Epithelial cell of proximal tubule (primary cell): ENCODE results near the gene SMC1B. TPM values are rescaled to one million over a fixed set of nuclear protein-coding genes. Genes with fewer than 3 reads are reported as not detected.
A peak's percentile ranks its signal among the peaks of the same experiment; 100 is the strongest.

ENCODE experiments used
- DNase-seq: peaks from one replicate; pipeline ENCODE4 v3.0.0-alpha.2; 2011; ENCODE audit warnings: low read depth
- H3K4me3 ChIP-seq: 2 replicates; pipeline ENCODE4 v1.5.1; 2011; ENCODE audit warnings: low read depth, mild to moderate bottlenecking, low read length
- total RNA-seq: library from RNA; depleted of rRNA; stranded (reverse); fragments of >200 nt; gene quantifications from 2 replicates; pipeline ENCODE4 v1.2.3, GENCODE V29; 2015
- TF ChIP-seq, protein P1 (sequence below): conservative IDR thresholded peaks from 2 replicates; pipeline ENCODE4 v1.5.1; 2012; ENCODE audit warnings: low read depth, mild to moderate bottlenecking, low read length

SMC1B gene
- total RNA-seq, 1 donor from 2014 or later, result 0.63 TPM

GRCh38 chr22:45344334-45344733 lies 69.1 kb downstream of the SMC1B start:
- no peak overlapping the region for H3K4me3 ChIP-seq
- TF ChIP-seq, protein P1, sequence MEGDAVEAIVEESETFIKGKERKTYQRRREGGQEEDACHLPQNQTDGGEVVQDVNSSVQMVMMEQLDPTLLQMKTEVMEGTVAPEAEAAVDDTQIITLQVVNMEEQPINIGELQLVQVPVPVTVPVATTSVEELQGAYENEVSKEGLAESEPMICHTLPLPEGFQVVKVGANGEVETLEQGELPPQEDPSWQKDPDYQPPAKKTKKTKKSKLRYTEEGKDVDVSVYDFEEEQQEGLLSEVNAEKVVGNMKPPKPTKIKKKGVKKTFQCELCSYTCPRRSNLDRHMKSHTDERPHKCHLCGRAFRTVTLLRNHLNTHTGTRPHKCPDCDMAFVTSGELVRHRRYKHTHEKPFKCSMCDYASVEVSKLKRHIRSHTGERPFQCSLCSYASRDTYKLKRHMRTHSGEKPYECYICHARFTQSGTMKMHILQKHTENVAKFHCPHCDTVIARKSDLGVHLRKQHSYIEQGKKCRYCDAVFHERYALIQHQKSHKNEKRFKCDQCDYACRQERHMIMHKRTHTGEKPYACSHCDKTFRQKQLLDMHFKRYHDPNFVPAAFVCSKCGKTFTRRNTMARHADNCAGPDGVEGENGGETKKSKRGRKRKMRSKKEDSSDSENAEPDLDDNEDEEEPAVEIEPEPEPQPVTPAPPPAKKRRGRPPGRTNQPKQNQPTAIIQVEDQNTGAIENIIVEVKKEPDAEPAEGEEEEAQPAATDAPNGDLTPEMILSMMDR, result peak; percentile 33
- no peak for DNase-seq

DNA sequence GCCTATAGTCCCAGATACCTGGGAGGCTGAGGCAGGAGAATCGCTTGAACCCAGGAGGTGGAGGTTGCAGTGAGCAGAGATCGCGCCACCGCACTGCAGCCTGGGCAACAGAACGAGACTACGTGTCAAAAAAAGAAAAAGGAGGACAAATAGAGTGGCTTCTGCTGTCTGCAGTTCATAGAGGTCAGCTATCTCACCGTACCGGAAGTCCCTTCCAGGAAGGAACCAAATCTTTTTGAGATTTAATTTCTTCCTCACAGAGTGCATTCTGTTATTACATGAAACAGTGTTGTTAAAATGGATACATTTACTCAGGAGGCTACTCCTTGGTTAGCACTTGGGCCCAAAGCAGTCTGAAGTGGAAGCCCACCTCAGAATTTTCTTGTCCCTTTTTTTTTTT lies 70.3 kb downstream of the SMC1B start:
- DNase-seq, result no peak
- TF ChIP-seq, protein P1, result no peak
- H3K4me3 ChIP-seq, result no peak overlapping the region

DNA sequence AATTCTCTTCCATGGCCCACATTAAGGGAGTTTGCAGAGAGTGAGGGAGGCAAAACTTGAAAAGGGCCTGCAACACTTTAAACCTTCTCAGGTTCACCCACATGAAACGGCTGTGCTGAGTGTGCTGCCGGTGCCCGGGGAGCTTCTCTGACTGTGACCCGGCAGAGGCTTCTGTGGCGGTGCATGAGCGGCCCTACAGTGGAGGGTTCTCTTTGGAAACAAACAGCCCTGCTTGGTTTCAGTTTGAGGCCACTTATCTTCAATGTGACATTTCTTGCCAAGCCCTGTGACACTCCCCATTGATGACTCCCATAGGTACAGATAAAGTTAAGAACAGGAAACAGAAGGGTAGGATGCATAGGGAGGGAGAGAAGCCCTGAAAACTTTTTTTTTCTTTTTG lies 71.9 kb downstream of the SMC1B start:
- DNase-seq, result no peak
- no peak overlapping the region for H3K4me3 ChIP-seq
- TF ChIP-seq, protein P1, result no peak

- no peak for DNase-seq
- H3K4me3 ChIP-seq, result no peak overlapping the region
- TF ChIP-seq, protein P1, result no peak
These were observed 73.1 kb downstream of the SMC1B start for GRCh38 chr22:45340323-45340722.

GRCh38 chr22:45338795-45339194 lies 74.6 kb downstream of the SMC1B start:
- no peak for DNase-seq
- no peak overlapping the region for H3K4me3 ChIP-seq
- TF ChIP-seq, protein P1, result no peak

DNA sequence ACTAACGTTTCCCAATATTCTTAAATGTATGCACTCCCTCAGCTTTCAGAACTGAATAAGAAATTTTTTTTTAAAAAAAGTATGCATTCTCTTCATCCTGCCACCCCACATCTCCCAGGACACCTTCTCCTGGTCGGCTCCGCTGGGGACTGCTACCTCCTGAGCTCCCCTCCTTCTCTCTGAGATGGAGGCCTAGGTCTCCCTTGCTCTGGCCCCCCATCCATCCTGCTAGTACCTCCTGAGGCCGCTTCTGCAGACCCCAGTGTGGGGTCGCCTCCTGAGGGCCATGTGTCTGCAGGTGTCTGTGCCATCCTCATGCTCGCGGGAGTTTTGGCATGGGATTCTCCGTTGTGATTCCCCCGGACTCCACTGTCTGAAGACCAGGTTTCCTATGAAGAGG lies 75.9 kb downstream of the SMC1B start:
- H3K4me3 ChIP-seq, result no peak overlapping the region
- no peak for DNase-seq
- TF ChIP-seq, protein P1, result no peak

GRCh38 chr22:45336971-45337431 lies 76.4 kb downstream of the SMC1B start:
- TF ChIP-seq, protein P1, result no peak
- no peak for DNase-seq
- no peak overlapping the region for H3K4me3 ChIP-seq
